Right atrium auricular region (tissue), 2 donors: ENCODE measurements around the gene HMGCS2. TPM values are rescaled to one million over a fixed set of nuclear protein-coding genes. Genes with fewer than 3 reads are reported as not detected.
A peak's percentile ranks its signal among the peaks of the same experiment; 100 is the strongest.

ENCODE experiments used
- DNase-seq: peaks from one replicate; pipeline ENCODE4 v3.0.0-alpha.2; 2019; ENCODE audit warnings: low spot score
- H3K27ac ChIP-seq, 2 donors: fragments of 200-600 bp; sonication (generic); 1 replicate in 1 of 2; 2 replicates in 1 of 2; pipeline ENCODE4 v1.5.1; 2016 to 2019
- H3K27me3 ChIP-seq, 2 donors: fragments of 200-600 bp; sonication (generic); one replicate each; pipeline versions ENCODE4 v1.5.1 to v1.6.0; 2017 to 2019
- H3K36me3 ChIP-seq: fragments of 200-600 bp; sonication (generic); one replicate; pipeline ENCODE4 v1.5.1; 2016
- H3K4me1 ChIP-seq, 2 donors: fragments of 200-600 bp; sonication (generic); one replicate each; pipeline versions ENCODE4 v1.5.1 to v1.6.0; 2017 to 2019
- H3K4me3 ChIP-seq, 2 donors: fragments of 200-600 bp; sonication (generic); 1 replicate in 1 of 2; 2 replicates in 1 of 2; pipeline ENCODE4 v1.5.1; 2017 to 2019; ENCODE audit warnings: mild to moderate bottlenecking in 1 of 2, moderate library complexity in 1 of 2
- H3K9me3 ChIP-seq, 2 donors: fragments of 200-600 bp; sonication (generic); one replicate each; pipeline ENCODE4 v1.5.1; 2019
- total RNA-seq, 2 donors: library from RNA; depleted of rRNA; stranded (reverse); fragments of >200 nt; gene quantifications; one replicate each; pipeline ENCODE4 v1.1.0, GENCODE V29; 2016
- TF ChIP-seq, protein P1 (sequence below), 2 donors: fragments of 200-600 bp; sonication (generic); IDR thresholded peaks; one replicate each; pipeline ENCODE4 v1.5.1; 2019; ENCODE audit warnings: antibody characterized with exemption in 2 of 2

Gene HMGCS2
- total RNA-seq, 2 donors from 2014 or later: 12.4 to 43.8 TPM

DNA sequence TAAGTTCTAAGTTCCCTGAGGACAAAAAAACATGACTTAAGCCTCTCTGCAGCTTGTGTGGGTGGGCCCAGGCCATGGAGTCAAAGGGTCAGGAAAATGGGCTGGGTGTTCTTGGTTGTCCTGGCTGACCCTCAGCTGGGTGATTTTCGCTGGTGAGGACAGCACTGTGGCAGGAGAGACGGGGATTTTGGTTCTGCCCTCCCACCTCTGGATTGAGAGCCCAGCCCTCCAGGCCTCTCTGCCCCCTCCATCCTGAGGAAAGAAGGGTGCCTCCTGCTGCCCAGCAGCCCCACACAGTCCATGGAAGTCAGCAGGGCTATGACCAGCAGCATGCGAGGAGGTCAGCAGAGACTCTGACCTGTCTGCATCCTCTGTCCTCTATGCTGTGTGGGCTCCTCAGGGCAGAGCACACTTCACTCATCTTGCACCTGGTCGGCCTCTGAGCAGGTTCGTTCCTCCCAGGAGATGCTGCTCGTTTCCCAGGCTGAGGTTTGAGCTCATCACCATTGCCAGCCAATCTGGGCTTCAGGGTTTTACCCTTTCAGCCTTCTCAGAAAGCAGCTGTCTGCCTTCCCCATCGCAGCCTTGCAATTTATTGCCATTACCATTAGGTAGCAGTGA lies 30.5 kb downstream of the HMGCS2 start:
- H3K27me3 ChIP-seq: no peaks in the 10 kb centered on the region
- peaks cover 0 to 38% of the 10 kb centered on the region in 2 donors for H3K4me1 ChIP-seq
- DNase-seq: no peak
- H3K4me3 ChIP-seq: no peak overlapping the region
- no peaks in the 10 kb centered on the region for H3K36me3 ChIP-seq
- H3K27ac ChIP-seq: no peak overlapping the region
- no peaks in the 10 kb centered on the region for H3K9me3 ChIP-seq
- TF ChIP-seq, protein P1, sequence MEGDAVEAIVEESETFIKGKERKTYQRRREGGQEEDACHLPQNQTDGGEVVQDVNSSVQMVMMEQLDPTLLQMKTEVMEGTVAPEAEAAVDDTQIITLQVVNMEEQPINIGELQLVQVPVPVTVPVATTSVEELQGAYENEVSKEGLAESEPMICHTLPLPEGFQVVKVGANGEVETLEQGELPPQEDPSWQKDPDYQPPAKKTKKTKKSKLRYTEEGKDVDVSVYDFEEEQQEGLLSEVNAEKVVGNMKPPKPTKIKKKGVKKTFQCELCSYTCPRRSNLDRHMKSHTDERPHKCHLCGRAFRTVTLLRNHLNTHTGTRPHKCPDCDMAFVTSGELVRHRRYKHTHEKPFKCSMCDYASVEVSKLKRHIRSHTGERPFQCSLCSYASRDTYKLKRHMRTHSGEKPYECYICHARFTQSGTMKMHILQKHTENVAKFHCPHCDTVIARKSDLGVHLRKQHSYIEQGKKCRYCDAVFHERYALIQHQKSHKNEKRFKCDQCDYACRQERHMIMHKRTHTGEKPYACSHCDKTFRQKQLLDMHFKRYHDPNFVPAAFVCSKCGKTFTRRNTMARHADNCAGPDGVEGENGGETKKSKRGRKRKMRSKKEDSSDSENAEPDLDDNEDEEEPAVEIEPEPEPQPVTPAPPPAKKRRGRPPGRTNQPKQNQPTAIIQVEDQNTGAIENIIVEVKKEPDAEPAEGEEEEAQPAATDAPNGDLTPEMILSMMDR (IDR thresholded peaks at IDR 0.05): no peak

DNA sequence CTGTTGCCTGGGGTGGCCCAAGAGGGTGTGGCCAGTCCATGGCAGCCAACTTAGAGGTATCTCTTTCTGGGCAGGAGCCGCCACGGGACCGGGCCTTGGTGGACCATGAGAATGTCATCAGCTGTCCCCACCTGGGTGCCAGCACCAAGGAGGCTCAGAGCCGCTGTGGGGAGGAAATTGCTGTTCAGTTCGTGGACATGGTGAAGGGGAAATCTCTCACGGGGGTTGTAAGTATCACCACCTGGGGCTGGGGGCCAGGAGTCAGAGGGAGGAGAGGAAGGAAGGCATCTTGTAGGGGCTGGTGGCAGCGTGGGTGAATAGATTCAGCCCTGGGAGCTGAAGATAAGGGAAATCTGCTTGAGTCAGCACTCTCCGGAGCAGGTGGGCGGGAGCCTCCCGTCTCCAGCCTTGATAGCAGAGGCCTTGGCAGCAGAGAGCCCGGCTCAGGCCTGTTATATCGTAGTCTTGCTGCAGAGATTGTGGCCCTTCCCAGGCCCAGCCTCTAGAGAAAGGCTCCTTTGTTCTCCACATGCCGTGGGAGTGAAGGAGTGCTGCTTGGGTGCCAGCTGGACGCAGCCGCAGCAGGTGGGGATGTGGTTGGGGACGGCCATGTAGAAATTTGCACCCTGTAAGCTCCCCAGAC lies 31.5 kb downstream of the HMGCS2 start:
- no peaks in the 10 kb centered on the region for H3K9me3 ChIP-seq
- TF ChIP-seq, protein P1 (IDR thresholded peaks at IDR 0.05): no peak
- no peaks in the 10 kb centered on the region for H3K27me3 ChIP-seq
- H3K4me1 ChIP-seq: peaks cover 0 to 27% of the 10 kb centered on the region in 2 donors
- no peaks in the 10 kb centered on the region for H3K36me3 ChIP-seq
- DNase-seq: no peak
- peak overlapping the region in 1 of 2 donors; percentile 9 for H3K27ac ChIP-seq
- H3K4me3 ChIP-seq: no peak overlapping the region

DNA sequence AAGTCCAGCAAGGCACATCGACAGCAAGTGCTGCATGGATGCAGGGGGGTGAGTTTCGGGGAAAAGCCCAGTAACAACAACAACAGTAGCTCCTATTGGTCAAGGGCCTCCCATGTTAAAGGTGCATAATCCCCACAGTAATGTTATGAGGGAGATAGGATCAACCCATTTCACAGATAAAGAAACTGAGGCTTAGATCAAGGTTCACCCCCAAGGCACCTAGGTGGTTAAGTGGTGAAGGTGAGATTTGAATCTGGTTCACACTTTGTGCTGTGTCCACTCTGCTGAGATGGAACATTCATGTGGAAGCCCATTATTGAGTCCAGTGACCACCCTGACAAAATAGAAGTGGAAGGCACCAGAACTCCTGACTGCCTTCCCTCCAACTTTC lies 32.1 kb downstream of the HMGCS2 start:
- Histone ChIP-seq H3K27ac (no peak overlapping the region), H3K27me3 (no peaks in the 10 kb centered on the region), H3K4me1 (peaks cover 0 to 22% of the 10 kb centered on the region in 2 donors), H3K9me3 (no peaks in the 10 kb centered on the region), H3K36me3 (no peaks in the 10 kb centered on the region), H3K4me3 (no peak overlapping the region)
- DNase-seq: no peak
- TF ChIP-seq, protein P1 (IDR thresholded peaks at IDR 0.05): no peak

DNA sequence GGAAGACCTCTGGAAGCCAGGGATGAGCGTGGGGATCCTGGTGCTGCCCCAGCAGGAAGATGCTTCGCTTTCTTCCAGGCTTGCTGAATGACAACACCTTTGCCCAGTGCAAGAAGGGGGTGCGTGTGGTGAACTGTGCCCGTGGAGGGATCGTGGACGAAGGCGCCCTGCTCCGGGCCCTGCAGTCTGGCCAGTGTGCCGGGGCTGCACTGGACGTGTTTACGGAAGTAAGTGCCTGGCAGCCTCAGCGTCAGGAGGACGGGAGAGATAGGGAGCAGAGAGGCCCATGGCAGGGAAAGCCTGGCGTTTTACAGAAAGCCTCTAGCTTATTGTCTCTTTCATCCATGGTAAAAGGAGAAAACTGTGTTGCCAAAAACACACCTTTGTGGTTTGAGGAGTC lies 33.5 kb downstream of the HMGCS2 start:
- H3K27ac ChIP-seq: peak overlapping the region in 1 of 2 donors; percentile 17

DNA sequence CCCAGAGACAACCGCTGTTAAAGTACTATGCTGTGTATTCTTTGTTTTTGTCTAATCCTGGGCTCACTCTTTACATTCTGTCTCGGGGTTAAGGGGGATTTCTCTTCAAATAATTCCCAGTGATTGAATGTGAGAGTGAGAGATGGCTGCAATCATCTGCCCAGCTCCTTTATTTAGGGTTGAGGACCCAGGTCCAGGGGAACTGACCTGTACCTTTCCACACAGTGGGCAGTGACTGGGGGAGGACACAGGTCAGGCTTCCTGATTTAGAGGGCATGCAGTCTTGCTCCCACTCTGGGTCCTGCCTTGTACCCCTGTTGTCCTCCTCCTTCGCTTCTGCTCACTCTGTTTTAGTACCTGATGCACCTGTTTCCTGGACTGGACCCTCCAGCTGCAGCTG lies 35.0 kb downstream of the HMGCS2 start:
- no peak for DNase-seq
- TF ChIP-seq, protein P1 (IDR thresholded peaks at IDR 0.05): no peak
- no peaks in the 10 kb centered on the region for H3K36me3 ChIP-seq
- H3K27ac ChIP-seq: no peak overlapping the region
- H3K4me1 ChIP-seq: peaks cover 0 to 22% of the 10 kb centered on the region in 2 donors
- no peaks in the 10 kb centered on the region for H3K27me3 ChIP-seq
- H3K9me3 ChIP-seq: no peaks in the 10 kb centered on the region
- no peak overlapping the region for H3K4me3 ChIP-seq

More for the DNA sequence above, 33.5 kb downstream of the HMGCS2 start:
- no peak for DNase-seq
- H3K4me1 ChIP-seq: peaks cover 0 to 22% of the 10 kb centered on the region in 2 donors
- H3K4me3 ChIP-seq: no peak overlapping the region
- no peaks in the 10 kb centered on the region for H3K27me3 ChIP-seq
- TF ChIP-seq, protein P1 (IDR thresholded peaks at IDR 0.05): no peak
- H3K36me3 ChIP-seq: no peaks in the 10 kb centered on the region
- H3K9me3 ChIP-seq: no peaks in the 10 kb centered on the region
